IMR-90 (cell line): Measurements from ENCODE around the gene PITHD1. TPM values are rescaled to one million over a fixed set of nuclear protein-coding genes. Genes with fewer than 3 reads are reported as not detected.

Experiments
- ATAC-seq: fragments of 200-7000 bp; cut with Tn5 transposase; 2 replicates; pipeline ENCODE4 v1.9.1; 2020; ENCODE audit warnings: low read depth, mild to moderate bottlenecking, moderate library complexity
- BruUV-seq: library from RNA; stranded (reverse); fragments of 400-500 nt; replicated peaks from 2 replicates; lab custom pipeline; 2021; lab: Mats Ljungman, UMichigan
- CTCF ChIA-PET: fragments of 300-600 bp; formaldehyde crosslinking; extraction: SDS; loops from one replicate; lab custom pipeline; 2021; ENCODE audit warnings: antibody characterized with exemption; lab: Yijun Ruan, JAX
- POLR2A ChIA-PET: fragments of 300-600 bp; sonication (Branson Sonifier 250); formaldehyde crosslinking; loops from one replicate; lab custom pipeline; 2022; ENCODE audit warnings: antibody characterized with exemption; ENCODE audit not compliant: unreplicated experiment; lab: Charles Lee
- DNase-seq: peaks from one replicate; pipeline ENCODE4 v3.0.0; 2013
- H2AFZ ChIP-seq: replicated peaks from 2 replicates; pipeline ENCODE3; 2013; ENCODE audit warnings: low read length, mild to moderate bottlenecking; ENCODE audit not compliant: poor library complexity
- H2AK5ac ChIP-seq: 2 replicates; pipeline ENCODE4 v1.6.1; 2013; ENCODE audit warnings: low read depth, low read length, inconsistent platforms
- H2AK9ac ChIP-seq: replicated peaks from 2 replicates; pipeline ENCODE3; 2013; ENCODE audit warnings: mild to moderate bottlenecking, low read depth, low read length, moderate library complexity; ENCODE audit not compliant: poor library complexity
- H2BK120ac ChIP-seq: 2 replicates; pipeline ENCODE4 v1.6.1; 2013; ENCODE audit warnings: low read depth, low read length, inconsistent platforms
- H2BK15ac ChIP-seq: 3 replicates; pipeline ENCODE4 v1.6.1; 2013; ENCODE audit warnings: low read depth, low read length, inconsistent platforms
- H2BK20ac ChIP-seq: 2 replicates; pipeline ENCODE4 v1.6.1; 2013; ENCODE audit warnings: low read depth, mild to moderate bottlenecking, inconsistent platforms, low read length, moderate library complexity
- H2BK5ac ChIP-seq: 2 replicates; pipeline ENCODE4 v1.6.1; 2013; ENCODE audit warnings: mild to moderate bottlenecking, low read depth, low read length, inconsistent platforms; ENCODE audit not compliant: poor library complexity, severe bottlenecking
- H3K14ac ChIP-seq: replicated peaks from 2 replicates; pipeline ENCODE4 v1.6.1; 2013; ENCODE audit warnings: low read depth, low read length, inconsistent platforms
- H3K18ac ChIP-seq: 2 replicates; pipeline ENCODE4 v1.6.1; 2013; ENCODE audit warnings: low read depth, low read length, control low read depth
- H3K23ac ChIP-seq: 2 replicates; pipeline ENCODE4 v1.6.1; 2013; ENCODE audit warnings: low read depth, low read length, inconsistent platforms
- H3K27ac ChIP-seq: 2 replicates; pipeline ENCODE4 v1.5.1; 2013; ENCODE audit warnings: mild to moderate bottlenecking, control low read depth, low read length; ENCODE audit not compliant: insufficient read depth
- H3K27me3 ChIP-seq: 2 replicates; pipeline ENCODE4 v1.6.1; 2013; ENCODE audit warnings: low read length; ENCODE audit not compliant: control insufficient read depth, insufficient read depth
- H3K36me3 ChIP-seq: 2 replicates; pipeline ENCODE4 v1.6.1; 2013; ENCODE audit warnings: low read length, mixed read lengths; ENCODE audit not compliant: control insufficient read depth, insufficient read depth
- H3K4ac ChIP-seq: 2 replicates; pipeline ENCODE4 v1.6.1; 2013; ENCODE audit warnings: low read depth, low read length, inconsistent platforms
- H3K4me1 ChIP-seq: 2 replicates; pipeline ENCODE4 v1.6.1; 2013; ENCODE audit warnings: low read length, mixed read lengths; ENCODE audit not compliant: control insufficient read depth, insufficient read depth
- H3K4me2 ChIP-seq: 2 replicates; pipeline ENCODE4 v1.6.1; 2013; ENCODE audit warnings: low read depth, mild to moderate bottlenecking, control low read depth, low read length, moderate library complexity
- H3K4me3 ChIP-seq: 2 replicates; pipeline ENCODE4 v1.5.1; 2013; ENCODE audit warnings: low read depth, mild to moderate bottlenecking, control low read depth, low read length, moderate library complexity; ENCODE audit not compliant: insufficient read depth
- H3K56ac ChIP-seq: 2 replicates; pipeline ENCODE4 v1.6.1; 2013; ENCODE audit warnings: low read length, inconsistent platforms; ENCODE audit not compliant: insufficient read depth; ENCODE audit errors: extremely low read depth
- H3K79me1 ChIP-seq, 2 experiments: 2 replicates each; pipeline ENCODE4 v1.6.1; 2013; ENCODE audit warnings: low read length in 2 of 2, inconsistent platforms in 1 of 2, low read depth in 1 of 2
- H3K9ac ChIP-seq: 2 replicates; pipeline ENCODE4 v1.6.1; 2013; ENCODE audit warnings: low read depth, low read length, control low read depth
- H3K9me1 ChIP-seq: 2 replicates; pipeline ENCODE4 v1.6.1; 2013; ENCODE audit warnings: low read length, inconsistent platforms; ENCODE audit not compliant: insufficient read depth
- H3K9me3 ChIP-seq: 2 replicates; pipeline ENCODE4 v1.6.1; 2013; ENCODE audit warnings: low read length; ENCODE audit not compliant: control insufficient read depth, insufficient read depth
- H4K20me1 ChIP-seq: 2 replicates; pipeline ENCODE4 v1.6.1; 2013; ENCODE audit warnings: low read length, inconsistent platforms; ENCODE audit not compliant: insufficient read depth
- H4K5ac ChIP-seq: 2 replicates; pipeline ENCODE4 v1.6.1; 2013; ENCODE audit warnings: mild to moderate bottlenecking, low read depth, low read length, control low read depth
- H4K8ac ChIP-seq, 2 experiments: 2 replicates each; pipeline ENCODE4 v1.6.1; 2013; ENCODE audit warnings: low read depth in 2 of 2, low read length in 2 of 2, control low read depth in 1 of 2, inconsistent platforms in 1 of 2
- H4K91ac ChIP-seq: 2 replicates; pipeline ENCODE4 v1.6.1; 2013; ENCODE audit warnings: low read depth, low read length, inconsistent platforms; ENCODE audit not compliant: insufficient read depth
- BHLHE40 ChIP-seq: fragments of 150-350 bp; IDR thresholded peaks from 2 replicates; pipeline ENCODE4 v1.6.1; 2016; ENCODE audit warnings: mild to moderate bottlenecking, low read depth, low read length
- CEBPB ChIP-seq: IDR thresholded peaks from 2 replicates; pipeline ENCODE4 v1.6.1; 2012; ENCODE audit warnings: low read depth, low read length, improper control_type of control experiment
- CHD1 ChIP-seq: IDR thresholded peaks from 2 replicates; pipeline ENCODE4 v1.6.1; 2012; ENCODE audit warnings: low read depth, low read length, improper control_type of control experiment
- CTCF ChIP-seq: conservative IDR thresholded peaks from 2 replicates; pipeline ENCODE4 v1.5.1; 2012; ENCODE audit warnings: mild to moderate bottlenecking, low read depth, low read length, improper control_type of control experiment
- ELK1 ChIP-seq: fragments of 150-350 bp; IDR thresholded peaks from 2 replicates; pipeline ENCODE4 v1.6.1; 2016; ENCODE audit warnings: low read depth, mild to moderate bottlenecking, low read length, moderate library complexity, borderline replicate concordance
- FOS ChIP-seq: fragments of 150-350 bp; IDR thresholded peaks from 2 replicates; pipeline ENCODE4 v1.6.1; 2016; ENCODE audit warnings: low read depth, low read length
- MAFK ChIP-seq: IDR thresholded peaks from 2 replicates; pipeline ENCODE4 v1.6.1; 2012; ENCODE audit warnings: low read depth, low read length, improper control_type of control experiment
- MXI1 ChIP-seq: IDR thresholded peaks from 2 replicates; pipeline ENCODE4 v1.6.1; 2012; ENCODE audit warnings: low read depth, mild to moderate bottlenecking, low read length, moderate library complexity, borderline replicate concordance
- NFE2L2 ChIP-seq: fragments of 150-350 bp; IDR thresholded peaks from 2 replicates; pipeline ENCODE4 v1.6.1; 2016; ENCODE audit warnings: low read depth, mild to moderate bottlenecking, low read length
- POLR2A ChIP-seq: IDR thresholded peaks from 2 replicates; pipeline ENCODE4 v1.6.1; 2012; ENCODE audit warnings: mild to moderate bottlenecking, low read depth, low read length
- RAD21 ChIP-seq: IDR thresholded peaks from 2 replicates; pipeline ENCODE4 v1.6.1; 2012; ENCODE audit warnings: low read length, improper control_type of control experiment
- RCOR1 ChIP-seq: IDR thresholded peaks from 2 replicates; pipeline ENCODE4 v1.6.1; 2012; ENCODE audit warnings: mild to moderate bottlenecking, low read length, improper control_type of control experiment; ENCODE audit not compliant: insufficient replicate concordance
- RFX5 ChIP-seq: IDR thresholded peaks from 2 replicates; pipeline ENCODE4 v1.8.0; 2012; ENCODE audit warnings: low read depth, mild to moderate bottlenecking, low read length, moderate library complexity
- SMC3 ChIP-seq: fragments of 150-350 bp; IDR thresholded peaks from 2 replicates; pipeline ENCODE4 v1.6.1; 2016; ENCODE audit warnings: low read depth, mild to moderate bottlenecking, antibody characterized with exemption, low read length, moderate library complexity
- WGBS, 2 experiments: methylation state at CpG; one replicate each; pipeline versions ENCODE4 v1.1.5 to v1.1.7; 2013; ENCODE audit warnings: missing lambda C conversion rate in 2 of 2; ENCODE audit not compliant: insufficient read length in 1 of 2; ENCODE audit errors: extremely low coverage in 2 of 2; 5-methylcytosine and 5-hydroxymethylcytosine counted together
- dilution Hi-C: fragments of 300-500 bp; cut with HindIII; formaldehyde crosslinking; loops from one replicate; pipeline ENCODE4 v1.14.3; 2018; ENCODE audit warnings: low sequenced_read_pairs; ENCODE audit not compliant: unreplicated experiment
- in situ Hi-C: fragments of 300-500 bp; cut with MboI; formaldehyde crosslinking; loops from 3 replicates; pipeline ENCODE4 v1.14.3; 2019; ENCODE audit warnings: low sequenced_read_pairs, inconsistent platforms, mixed read lengths
- intact Hi-C: fragments of 100-400 bp; cut with micrococcal nuclease; formaldehyde crosslinking; loops from 2 replicates; pipeline ENCODE4 v1.10.0; 2022
- polyA plus RNA-seq, 3 experiments: library from polyadenylated mRNA; depleted of rRNA; stranded (reverse); fragments of >200 nt; gene quantifications; 2 replicates each; pipeline ENCODE4 v1.2.3, GENCODE V29; 2012; ENCODE audit warnings: low replicate concordance in 1 of 3
- total RNA-seq: library from RNA; depleted of rRNA; stranded (reverse); fragments of >200 nt; gene quantifications from 2 replicates; pipeline ENCODE4 v1.2.3, GENCODE V29; 2012
- TF ChIP-seq, protein P1 (sequence below): fragments of 150-350 bp; IDR thresholded peaks from 2 replicates; pipeline ENCODE4 v1.6.1; 2017; ENCODE audit warnings: mild to moderate bottlenecking, antibody characterized with exemption, low read length, low read depth

PITHD1 gene
- total and polyA plus RNA-seq, 2 of the 4 experiments (the other 2 are of a cell fraction), result 23.8 to 32.0 TPM

GRCh38 chr1:23776217-23776616 is 2.0 kb upstream of the PITHD1 start:
- Histone ChIP-seq H3K27me3 (no peaks in the 10 kb centered on the region), H2AK5ac (no peak overlapping the region), H3K4me3 (no peak overlapping the region), H3K4me1 (peaks cover 7% of the 10 kb centered on the region; the same call in 1 of the 2 replicates), H3K18ac (no peak overlapping the region), H2BK15ac (no peak overlapping the region), H3K4ac (no peak overlapping the region), H2AK9ac (no peak overlapping the region), H3K9me1 (peaks cover 9% of the 10 kb centered on the region; the same call in 1 of the 2 replicates), H3K9me3 (no peaks in the 10 kb centered on the region), H3K14ac (no peak overlapping the region), H3K9ac (no peak overlapping the region), H4K5ac (no peak overlapping the region), H2BK120ac (no peak overlapping the region), H3K79me1 (peaks cover 28 to 32% of the 10 kb centered on the region in 2 experiments), H4K91ac (no peak overlapping the region), H3K36me3 (no peaks in the 10 kb centered on the region), H4K20me1 (peaks cover 15% of the 10 kb centered on the region; the same call in 1 of the 2 replicates), H2BK20ac (no peak overlapping the region), H2BK5ac (no peak overlapping the region), H3K23ac (no peak overlapping the region), H2AFZ (no peak overlapping the region), H3K27ac (no peak overlapping the region), H3K56ac (no peak overlapping the region), H4K8ac (no peak overlapping the region), H3K4me2 (no peak overlapping the region)
- dilution Hi-C loops (no loop called here), intact Hi-C loops (no loop called here), in situ Hi-C loops (no loop called here)
- no CpG with 5 or more reads among the region's 2 CpGs for WGBS, 2 experiments
- TF ChIP-seq CEBPB (no peak), POLR2A (no peak), SMC3 (no peak), MAFK (no peak), RCOR1 (no peak), BHLHE40 (no peak), NFE2L2 (no peak), ELK1 (no peak), CHD1 (no peak), MXI1 (no peak), RAD21 (no peak), CTCF (no peak), FOS (no peak), RFX5 (no peak)
- TF ChIP-seq, protein P1, sequence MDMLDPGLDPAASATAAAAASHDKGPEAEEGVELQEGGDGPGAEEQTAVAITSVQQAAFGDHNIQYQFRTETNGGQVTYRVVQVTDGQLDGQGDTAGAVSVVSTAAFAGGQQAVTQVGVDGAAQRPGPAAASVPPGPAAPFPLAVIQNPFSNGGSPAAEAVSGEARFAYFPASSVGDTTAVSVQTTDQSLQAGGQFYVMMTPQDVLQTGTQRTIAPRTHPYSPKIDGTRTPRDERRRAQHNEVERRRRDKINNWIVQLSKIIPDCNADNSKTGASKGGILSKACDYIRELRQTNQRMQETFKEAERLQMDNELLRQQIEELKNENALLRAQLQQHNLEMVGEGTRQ, result no peak
- no TSS peak for BruUV-seq
- ATAC-seq (no peak), DNase-seq (no peak)
- ChIA-PET CTCF (interaction anchor here (0.7 kb wide), 1 partner anchor 140 kb away, joined by 3 read pairs; no protein-coding TSS in a partner anchor), POLR2A (no interaction called here)
